Left renal pelvis (tissue), 4 donors: Measurements from ENCODE around the gene ALAS1. TPM values are rescaled to one million over a fixed set of nuclear protein-coding genes. Genes with fewer than 3 reads are reported as not detected.

ENCODE experiments used
- DNase-seq, 4 donors: peaks; one replicate each; pipeline ENCODE4 v3.0.0-alpha.2; 2013; ENCODE audit warnings: low read depth in 4 of 4, low spot score in 3 of 4
- polyA plus RNA-seq, 4 donors: library from polyadenylated mRNA; unstranded; fragments of 120-200 nt; gene quantifications; one replicate each; pipeline ENCODE4 v1.2.1, GENCODE V29; 2013; ENCODE audit not compliant: insufficient read length in 4 of 4

ALAS1 gene
- polyA plus RNA-seq, 4 donors = 28.8 to 50.7 (median 47.9) TPM

GRCh38 chr3:52246728-52247408 lies 48.9 kb downstream of the ALAS1 start:
- DNase-seq = no peak

- DNase-seq = no peak
These were observed 49.6 kb downstream of the ALAS1 start for GRCh38 chr3:52247409-52248164.

- DNase-seq = no peak
These were observed 50.2 kb downstream of the ALAS1 start for GRCh38 chr3:52248165-52248541.

- no peak for DNase-seq
These were observed 51.0 kb downstream of the ALAS1 start for GRCh38 chr3:52248816-52249547.

GRCh38 chr3:52249683-52250082 lies 51.7 kb downstream of the ALAS1 start:
- no peak for DNase-seq

GRCh38 chr3:52250122-52250521 lies 52.2 kb downstream of the ALAS1 start:
- no peak for DNase-seq

- DNase-seq = no peak
These were observed 55.6 kb downstream of the ALAS1 start for GRCh38 chr3:52253314-52254304.

GRCh38 chr3:52254608-52255007 lies 56.6 kb downstream of the ALAS1 start:
- DNase-seq = no peak

GRCh38 chr3:52256159-52256558 lies 58.2 kb downstream of the ALAS1 start:
- no peak for DNase-seq

GRCh38 chr3:52256622-52257021 lies 58.7 kb downstream of the ALAS1 start:
- DNase-seq = no peak

GRCh38 chr3:52257911-52258310 lies 60.0 kb downstream of the ALAS1 start:
- no peak for DNase-seq

- DNase-seq = no peak
These were observed 61.1 kb downstream of the ALAS1 start for GRCh38 chr3:52259035-52259434.

GRCh38 chr3:52259448-52259847 lies 61.5 kb downstream of the ALAS1 start:
- no peak for DNase-seq

GRCh38 chr3:52262447-52262846 lies 64.5 kb downstream of the ALAS1 start:
- DNase-seq = no peak

Other genes with a start within 250 kb of the ALAS1 start
- gene GPR62, start 242.8 kb upstream of the ALAS1 start, polyA plus RNA-seq = under 1 TPM; 0.32 to 0.59 (median 0.53) TPM
- gene PCBP4, start 230.7 kb upstream of the ALAS1 start, polyA plus RNA-seq = 10 to 100 TPM; 49.4 to 80.4 (median 54.2) TPM
- 10 to 100 TPM; 43.5 to 91.3 (median 73.8) TPM for gene ABHD14B, start 224.1 kb upstream of the ALAS1 start, polyA plus RNA-seq
- 10 to 100 TPM; 20.2 to 30.4 (median 25.9) TPM for gene ABHD14A, start 223.1 kb upstream of the ALAS1 start, polyA plus RNA-seq
- gene ACY1, start 214.6 kb upstream of the ALAS1 start, polyA plus RNA-seq = 100 to 1,000 TPM in 1 of 4 donors, 10 to 100 TPM in 3; 23.9 to 132 (median 83.9) TPM
- 1,000 to 10,000 TPM; 1,419 to 1,780 (median 1,590) TPM for gene RPL29, start 202.3 kb upstream of the ALAS1 start, polyA plus RNA-seq
- gene DUSP7, start 141.6 kb upstream of the ALAS1 start, polyA plus RNA-seq = 10 to 100 TPM; 14.3 to 20.1 (median 17.8) TPM
- 1 to 10 TPM; 6.7 to 8.9 (median 7.6) TPM for gene POC1A, start 43.7 kb upstream of the ALAS1 start, polyA plus RNA-seq
- gene TLR9, start 27.5 kb downstream of the ALAS1 start, polyA plus RNA-seq = under 1 TPM; 0.09 to 0.26 (median 0.19) TPM
- gene TWF2, start 41.0 kb downstream of the ALAS1 start, polyA plus RNA-seq = 10 to 100 TPM; 25.8 to 30.9 (median 27.9) TPM
- 10 to 100 TPM; 18.4 to 33.8 (median 21.1) TPM for gene PPM1M, start 47.6 kb downstream of the ALAS1 start, polyA plus RNA-seq
- 100 to 1,000 TPM in 2 of 4 donors, 10 to 100 TPM in 2; 91.2 to 119 (median 103) TPM for gene WDR82, start 80.5 kb downstream of the ALAS1 start, polyA plus RNA-seq
- 10 to 100 TPM; 11.3 to 40.2 (median 26.1) TPM for gene GLYCTK, start 89.7 kb downstream of the ALAS1 start, polyA plus RNA-seq
- gene DNAH1, start 118.2 kb downstream of the ALAS1 start, polyA plus RNA-seq = 10 to 100 TPM in 1 of 4 donors, 1 to 10 TPM in 3; 5.6 to 12.7 (median 7.7) TPM
- gene BAP1, start 211.8 kb downstream of the ALAS1 start, polyA plus RNA-seq = 10 to 100 TPM; 73.0 to 91.9 (median 75.7) TPM
- 10 to 100 TPM in 2 of 4 donors, 1 to 10 TPM in 2; 7.4 to 11.4 (median 9.5) TPM for gene PHF7, start 212.5 kb downstream of the ALAS1 start, polyA plus RNA-seq
- gene SEMA3G, start 246.9 kb downstream of the ALAS1 start, polyA plus RNA-seq = 10 to 100 TPM in 3 of 4 donors, 1 to 10 TPM in 1; 5.7 to 30.7 (median 26.9) TPM